Measurements from ENCODE around the gene HOMER2.

DNA sequence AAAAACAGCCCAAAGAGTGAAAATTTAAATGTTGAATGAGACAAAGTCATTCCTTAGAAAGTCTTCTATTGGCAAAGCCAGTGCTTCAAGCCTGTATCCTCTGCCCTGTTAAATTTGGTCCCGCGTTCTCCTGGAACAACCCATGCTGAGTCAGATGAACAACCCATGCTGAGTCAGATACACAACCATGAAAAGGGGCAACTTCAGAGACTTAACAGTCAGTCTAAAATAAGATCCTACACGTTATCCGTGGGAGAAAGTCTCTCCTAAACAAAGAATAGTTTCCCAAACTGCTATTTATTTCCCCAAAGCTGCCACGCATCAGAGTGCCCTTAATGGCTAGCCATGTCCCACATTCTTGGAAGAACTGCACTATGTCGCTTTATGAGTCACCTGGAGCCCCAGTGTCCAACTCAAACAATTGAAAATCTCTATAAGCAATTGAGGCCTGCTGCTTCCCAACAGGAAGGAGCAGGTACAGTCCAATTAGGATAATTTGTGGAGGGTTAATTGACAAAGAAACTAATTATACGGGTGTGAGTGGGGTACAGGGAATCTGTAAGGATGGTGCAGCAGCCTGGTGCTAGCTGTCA lies 77.0 kb downstream of the HOMER2 start:
- TF ChIP-seq, protein P1, sequence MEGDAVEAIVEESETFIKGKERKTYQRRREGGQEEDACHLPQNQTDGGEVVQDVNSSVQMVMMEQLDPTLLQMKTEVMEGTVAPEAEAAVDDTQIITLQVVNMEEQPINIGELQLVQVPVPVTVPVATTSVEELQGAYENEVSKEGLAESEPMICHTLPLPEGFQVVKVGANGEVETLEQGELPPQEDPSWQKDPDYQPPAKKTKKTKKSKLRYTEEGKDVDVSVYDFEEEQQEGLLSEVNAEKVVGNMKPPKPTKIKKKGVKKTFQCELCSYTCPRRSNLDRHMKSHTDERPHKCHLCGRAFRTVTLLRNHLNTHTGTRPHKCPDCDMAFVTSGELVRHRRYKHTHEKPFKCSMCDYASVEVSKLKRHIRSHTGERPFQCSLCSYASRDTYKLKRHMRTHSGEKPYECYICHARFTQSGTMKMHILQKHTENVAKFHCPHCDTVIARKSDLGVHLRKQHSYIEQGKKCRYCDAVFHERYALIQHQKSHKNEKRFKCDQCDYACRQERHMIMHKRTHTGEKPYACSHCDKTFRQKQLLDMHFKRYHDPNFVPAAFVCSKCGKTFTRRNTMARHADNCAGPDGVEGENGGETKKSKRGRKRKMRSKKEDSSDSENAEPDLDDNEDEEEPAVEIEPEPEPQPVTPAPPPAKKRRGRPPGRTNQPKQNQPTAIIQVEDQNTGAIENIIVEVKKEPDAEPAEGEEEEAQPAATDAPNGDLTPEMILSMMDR (IDR thresholded peaks at IDR 0.05) = no peak
- TF ChIP-seq ZFX (IDR thresholded peaks at IDR 0.05; ENCODE audit: borderline replicate concordance) = no peak
